ENCODE results near the gene NDUFS6. TPM values are rescaled to one million over a fixed set of nuclear protein-coding genes. Genes with fewer than 3 reads are reported as not detected.
"Not testable (repeated sequence)": the region's sequence is repeated elsewhere in the genome, so short reads cannot be mapped to it uniquely, and the experiment has no call there.

NDUFS6 gene
- polyA plus RNA-seq, 1 donor = 52.8 TPM

GRCh38 chr5:1783216-1783554, 18.0 kb upstream of the NDUFS6 start:
- DNase-seq = no peak
- no CpG with 5 or more reads among the region's 11 CpGs for whole genome bisulfite sequencing (ENCODE audit: insufficient coverage, low lambda C conversion rate)

GRCh38 chr5:1784197-1785050, 16.8 kb upstream of the NDUFS6 start:
- WGBS (ENCODE audit: insufficient coverage, low lambda C conversion rate) = no CpG with 5 or more reads among the region's 20 CpGs
- Histone ChIP-seq H3K27me3 (ENCODE audit: control insufficient read depth, insufficient read depth, low read length) (peaks cover 15% of the 10 kb centered on the region), H3K9me3 (ENCODE audit: control insufficient read depth, low read depth, low read length) (no peaks in the 10 kb centered on the region), H3K27ac (ENCODE audit: low read length) (no peak overlapping the region), H3K4me3 (ENCODE audit: low read length) (no peak overlapping the region), H3K36me3 (ENCODE audit: control insufficient read depth, insufficient read depth, low read length) (no peaks in the 10 kb centered on the region), H3K4me1 (ENCODE audit: control insufficient read depth, insufficient read depth, low read length) (no peaks in the 10 kb centered on the region)
- DNase-seq = no peak

More at GRCh38 chr5:1783216-1783554, 18.0 kb upstream of the NDUFS6 start:
- no peaks in the 10 kb centered on the region for H3K9me3 ChIP-seq (ENCODE audit: control insufficient read depth, low read depth, low read length)
- no peak overlapping the region for H3K27ac ChIP-seq (ENCODE audit: low read length)
- H3K36me3 ChIP-seq (ENCODE audit: control insufficient read depth, insufficient read depth, low read length) = no peaks in the 10 kb centered on the region
- peaks cover 9% of the 10 kb centered on the region for H3K27me3 ChIP-seq (ENCODE audit: control insufficient read depth, insufficient read depth, low read length)
- no peak overlapping the region for H3K4me3 ChIP-seq (ENCODE audit: low read length)
- no peaks in the 10 kb centered on the region for H3K4me1 ChIP-seq (ENCODE audit: control insufficient read depth, insufficient read depth, low read length)

- no peak for DNase-seq
- WGBS (ENCODE audit: insufficient coverage, low lambda C conversion rate) = no CpG with 5 or more reads among the region's 8 CpGs
- H3K27me3 ChIP-seq (ENCODE audit: control insufficient read depth, insufficient read depth, low read length) = peaks cover 16% of the 10 kb centered on the region
These were observed 16.1 kb upstream of the NDUFS6 start for GRCh38 chr5:1785062-1785461.

GRCh38 chr5:1785984-1786383, 15.2 kb upstream of the NDUFS6 start:
- no peak for DNase-seq
- no peaks in the 10 kb centered on the region for H3K4me1 ChIP-seq (ENCODE audit: control insufficient read depth, insufficient read depth, low read length)
- H3K27me3 ChIP-seq (ENCODE audit: control insufficient read depth, insufficient read depth, low read length) = peaks cover 16% of the 10 kb centered on the region
- H3K36me3 ChIP-seq (ENCODE audit: control insufficient read depth, insufficient read depth, low read length) = no peaks in the 10 kb centered on the region
- H3K4me3 ChIP-seq (ENCODE audit: low read length) = no peak overlapping the region
- no CpG with 5 or more reads among the region's 13 CpGs for WGBS (ENCODE audit: insufficient coverage, low lambda C conversion rate)
- H3K9me3 ChIP-seq (ENCODE audit: control insufficient read depth, low read depth, low read length) = no peaks in the 10 kb centered on the region
- no peak overlapping the region for H3K27ac ChIP-seq (ENCODE audit: low read length)

More at GRCh38 chr5:1785062-1785461, 16.1 kb upstream of the NDUFS6 start:
- Histone ChIP-seq H3K4me3 (ENCODE audit: low read length) (no peak overlapping the region), H3K27ac (ENCODE audit: low read length) (no peak overlapping the region), H3K9me3 (ENCODE audit: control insufficient read depth, low read depth, low read length) (no peaks in the 10 kb centered on the region), H3K36me3 (ENCODE audit: control insufficient read depth, insufficient read depth, low read length) (no peaks in the 10 kb centered on the region), H3K4me1 (ENCODE audit: control insufficient read depth, insufficient read depth, low read length) (no peaks in the 10 kb centered on the region)

- no peak for DNase-seq
- no peaks in the 10 kb centered on the region for H3K9me3 ChIP-seq (ENCODE audit: control insufficient read depth, low read depth, low read length)
- no peak overlapping the region for H3K27ac ChIP-seq (ENCODE audit: low read length)
- H3K4me1 ChIP-seq (ENCODE audit: control insufficient read depth, insufficient read depth, low read length) = no peaks in the 10 kb centered on the region
- no peaks in the 10 kb centered on the region for H3K36me3 ChIP-seq (ENCODE audit: control insufficient read depth, insufficient read depth, low read length)
- H3K4me3 ChIP-seq (ENCODE audit: low read length) = no peak overlapping the region
- H3K27me3 ChIP-seq (ENCODE audit: control insufficient read depth, insufficient read depth, low read length) = peaks cover 16% of the 10 kb centered on the region
- no CpG with 5 or more reads among the region's 29 CpGs for WGBS (ENCODE audit: insufficient coverage, low lambda C conversion rate)
These were observed 14.4 kb upstream of the NDUFS6 start for GRCh38 chr5:1786621-1787471.

- Histone ChIP-seq H3K27me3 (ENCODE audit: control insufficient read depth, insufficient read depth, low read length) (peaks cover 16% of the 10 kb centered on the region), H3K36me3 (ENCODE audit: control insufficient read depth, insufficient read depth, low read length) (no peaks in the 10 kb centered on the region), H3K4me3 (ENCODE audit: low read length) (no peak overlapping the region), H3K4me1 (ENCODE audit: control insufficient read depth, insufficient read depth, low read length) (no peaks in the 10 kb centered on the region), H3K27ac (ENCODE audit: low read length) (no peak overlapping the region), H3K9me3 (ENCODE audit: control insufficient read depth, low read depth, low read length) (no peaks in the 10 kb centered on the region)
- no peak for DNase-seq
- WGBS (ENCODE audit: insufficient coverage, low lambda C conversion rate) = 80% methylated on average over 1 of the region's 12 CpGs
These were observed 13.6 kb upstream of the NDUFS6 start for GRCh38 chr5:1787472-1788047.

GRCh38 chr5:1788200-1788599, 13.0 kb upstream of the NDUFS6 start:
- no peak for DNase-seq
- WGBS (ENCODE audit: insufficient coverage, low lambda C conversion rate) = 80% methylated on average over 2 of the region's 7 CpGs
- Histone ChIP-seq H3K9me3 (ENCODE audit: control insufficient read depth, low read depth, low read length) (no peaks in the 10 kb centered on the region), H3K4me3 (ENCODE audit: low read length) (no peak overlapping the region), H3K36me3 (ENCODE audit: control insufficient read depth, insufficient read depth, low read length) (no peaks in the 10 kb centered on the region), H3K4me1 (ENCODE audit: control insufficient read depth, insufficient read depth, low read length) (no peaks in the 10 kb centered on the region), H3K27me3 (ENCODE audit: control insufficient read depth, insufficient read depth, low read length) (peaks cover 11% of the 10 kb centered on the region), H3K27ac (ENCODE audit: low read length) (no peak overlapping the region)

GRCh38 chr5:1788828-1789227, 12.4 kb upstream of the NDUFS6 start:
- Histone ChIP-seq H3K27ac (ENCODE audit: low read length) (no peak overlapping the region), H3K4me3 (ENCODE audit: low read length) (no peak overlapping the region), H3K9me3 (ENCODE audit: control insufficient read depth, low read depth, low read length) (no peaks in the 10 kb centered on the region), H3K4me1 (ENCODE audit: control insufficient read depth, insufficient read depth, low read length) (no peaks in the 10 kb centered on the region), H3K27me3 (ENCODE audit: control insufficient read depth, insufficient read depth, low read length) (peaks cover 10% of the 10 kb centered on the region), H3K36me3 (ENCODE audit: control insufficient read depth, insufficient read depth, low read length) (no peaks in the 10 kb centered on the region)
- 80% methylated on average over 1 of the region's 15 CpGs for WGBS (ENCODE audit: insufficient coverage, low lambda C conversion rate)
- DNase-seq = no peak

- not testable (repeated sequence) for H3K4me3 ChIP-seq (ENCODE audit: low read length); H3K9me3 ChIP-seq (ENCODE audit: control insufficient read depth, low read depth, low read length); H3K27ac ChIP-seq (ENCODE audit: low read length); DNase-seq; H3K36me3 ChIP-seq (ENCODE audit: control insufficient read depth, insufficient read depth, low read length); H3K4me1 ChIP-seq (ENCODE audit: control insufficient read depth, insufficient read depth, low read length)
- peaks cover 10% of the 10 kb centered on the region for H3K27me3 ChIP-seq (ENCODE audit: control insufficient read depth, insufficient read depth, low read length)
- WGBS (ENCODE audit: insufficient coverage, low lambda C conversion rate) = 83% methylated on average over 1 of the region's 3 CpGs
These were observed 11.8 kb upstream of the NDUFS6 start for GRCh38 chr5:1789438-1789833.

- H3K9me3 ChIP-seq (ENCODE audit: control insufficient read depth, low read depth, low read length) = no peaks in the 10 kb centered on the region
- WGBS (ENCODE audit: insufficient coverage, low lambda C conversion rate) = no CpG with 5 or more reads among the region's 10 CpGs
These were observed 11.3 kb upstream of the NDUFS6 start for GRCh38 chr5:1789834-1790471.

More at GRCh38 chr5:1789834-1790471, 11.3 kb upstream of the NDUFS6 start:
- H3K27me3 ChIP-seq (ENCODE audit: control insufficient read depth, insufficient read depth, low read length) = peaks cover 10% of the 10 kb centered on the region
- H3K4me3 ChIP-seq (ENCODE audit: low read length) = no peak overlapping the region
- DNase-seq = no peak
- no peaks in the 10 kb centered on the region for H3K36me3 ChIP-seq (ENCODE audit: control insufficient read depth, insufficient read depth, low read length)
- no peaks in the 10 kb centered on the region for H3K4me1 ChIP-seq (ENCODE audit: control insufficient read depth, insufficient read depth, low read length)
- H3K27ac ChIP-seq (ENCODE audit: low read length) = no peak overlapping the region

All from large intestine (tissue), 3 donors.